G401 (cell line): ENCODE results near the gene PLEKHN1. TPM values are rescaled to one million over a fixed set of nuclear protein-coding genes. Genes with fewer than 3 reads are reported as not detected.
"Not testable (repeated sequence)": the region's sequence is repeated elsewhere in the genome, so short reads cannot be mapped to it uniquely, and the experiment has no call there.

ENCODE experiments used
- DNase-seq: peaks from one replicate; pipeline ENCODE4 v3.0.0-alpha.2; 2015; ENCODE audit warnings: low spot score
- in situ Hi-C: cut with HindIII; loops from 2 replicates; pipeline ENCODE4 v1.10.0; 2016; ENCODE audit warnings: low sequenced_read_pairs, mixed read lengths
- total RNA-seq: library from RNA; depleted of rRNA; stranded (reverse); fragments of >200 nt; shearing (Covaris generic); gene quantifications from 2 replicates; pipeline ENCODE4 v1.2.3, GENCODE V29; 2014

PLEKHN1 gene
- total RNA-seq, 1 experiment from 2014 or later, result 5.5 TPM

DNA sequence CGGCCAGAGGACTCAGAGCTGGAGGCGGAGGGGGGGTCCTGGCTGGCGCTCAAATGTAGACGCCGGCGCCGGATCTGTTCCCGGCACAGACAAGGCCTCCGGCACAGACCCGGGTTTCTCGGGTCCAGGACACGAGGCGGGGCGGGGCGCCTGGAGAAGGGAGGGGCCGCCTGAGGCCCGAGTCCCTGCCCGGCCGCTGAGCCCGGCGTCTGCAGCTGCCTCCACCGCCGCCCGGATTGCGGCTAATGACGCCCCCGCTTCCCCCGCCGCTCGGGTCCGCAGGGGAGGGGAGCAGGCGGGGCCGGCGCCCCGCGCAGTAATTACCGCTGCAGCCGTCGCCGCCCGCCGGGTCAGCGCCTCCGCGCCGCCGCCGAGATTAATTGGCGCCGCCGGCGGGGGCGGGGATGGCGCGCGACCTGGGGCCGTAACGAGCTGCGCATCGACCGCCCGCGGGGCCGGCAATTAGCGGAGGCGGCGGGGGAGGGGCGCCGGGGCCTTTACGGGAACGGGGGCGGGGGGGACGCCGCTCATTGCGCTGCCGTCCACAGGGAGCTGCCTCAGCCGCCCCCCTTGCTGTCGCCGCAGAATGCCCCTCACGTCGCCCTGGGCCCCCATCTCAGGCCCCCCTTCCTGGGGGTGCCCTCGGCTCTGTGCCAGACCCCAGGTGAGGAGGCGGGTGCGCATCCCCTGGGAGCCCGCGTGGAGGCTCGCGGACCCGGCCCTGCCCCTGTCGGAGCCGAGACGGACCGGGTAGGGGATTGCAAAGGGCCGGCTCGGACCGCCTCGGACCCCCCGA is 24.5 kb upstream of the PLEKHN1 start:
- in situ Hi-C loops, result no loop called here
- no peak for DNase-seq

DNA sequence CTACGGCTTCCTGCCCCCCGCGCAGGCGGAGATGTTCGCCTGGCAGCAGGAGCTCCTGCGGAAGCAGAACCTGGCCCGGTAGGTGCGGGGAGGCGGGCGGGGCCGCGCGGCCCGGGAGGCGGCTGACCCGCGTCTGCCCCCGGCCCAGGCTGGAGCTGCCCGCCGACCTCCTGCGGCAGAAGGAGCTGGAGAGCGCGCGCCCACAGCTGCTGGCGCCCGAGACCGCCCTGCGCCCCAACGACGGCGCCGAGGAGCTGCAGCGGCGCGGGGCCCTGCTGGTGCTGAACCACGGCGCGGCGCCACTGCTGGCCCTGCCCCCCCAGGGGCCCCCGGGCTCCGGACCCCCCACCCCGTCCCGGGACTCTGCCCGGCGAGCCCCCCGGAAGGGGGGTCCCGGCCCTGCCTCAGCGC is 23.9 kb upstream of the PLEKHN1 start:
- no peak for DNase-seq
- in situ Hi-C loops, result no loop called here

DNA sequence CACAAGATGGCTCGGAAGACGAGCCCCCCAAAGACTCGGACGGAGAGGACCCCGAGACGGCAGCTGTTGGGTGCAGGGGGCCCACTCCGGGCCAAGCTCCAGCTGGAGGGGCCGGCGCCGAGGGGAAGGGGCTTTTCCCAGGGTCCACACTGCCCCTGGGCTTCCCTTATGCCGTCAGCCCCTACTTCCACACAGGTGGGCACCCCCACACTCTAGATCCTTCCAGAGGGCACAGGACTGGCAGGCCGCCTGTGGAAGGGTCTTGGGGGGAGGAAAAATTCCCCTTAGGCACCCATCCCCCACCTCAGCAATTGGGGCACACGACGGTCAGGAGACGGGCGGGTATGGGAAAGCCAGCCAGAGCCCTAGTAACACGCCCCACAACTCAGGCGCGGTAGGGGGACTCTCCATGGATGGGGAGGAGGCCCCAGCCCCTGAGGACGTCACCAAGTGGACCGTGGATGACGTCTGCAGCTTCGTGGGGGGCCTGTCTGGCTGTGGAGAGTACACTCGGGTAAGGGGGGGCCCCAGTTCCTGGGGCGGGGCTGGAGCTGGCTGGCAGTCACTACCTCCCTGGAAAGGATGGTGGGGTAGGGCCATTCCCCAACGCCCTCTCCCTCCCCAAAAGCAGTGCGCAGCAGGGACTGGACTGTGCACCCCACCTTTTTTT is 23.3 kb upstream of the PLEKHN1 start:
- no peak for DNase-seq
- in situ Hi-C loops, result no loop called here

GRCh38 chr1:943545-944340 is 22.5 kb upstream of the PLEKHN1 start:
- in situ Hi-C loops, result no loop called here
- DNase-seq, result no peak

- no peak for DNase-seq
- in situ Hi-C loops, result no loop called here
Measured at GRCh38 chr1:944341-945325, 21.6 kb upstream of the PLEKHN1 start.

DNA sequence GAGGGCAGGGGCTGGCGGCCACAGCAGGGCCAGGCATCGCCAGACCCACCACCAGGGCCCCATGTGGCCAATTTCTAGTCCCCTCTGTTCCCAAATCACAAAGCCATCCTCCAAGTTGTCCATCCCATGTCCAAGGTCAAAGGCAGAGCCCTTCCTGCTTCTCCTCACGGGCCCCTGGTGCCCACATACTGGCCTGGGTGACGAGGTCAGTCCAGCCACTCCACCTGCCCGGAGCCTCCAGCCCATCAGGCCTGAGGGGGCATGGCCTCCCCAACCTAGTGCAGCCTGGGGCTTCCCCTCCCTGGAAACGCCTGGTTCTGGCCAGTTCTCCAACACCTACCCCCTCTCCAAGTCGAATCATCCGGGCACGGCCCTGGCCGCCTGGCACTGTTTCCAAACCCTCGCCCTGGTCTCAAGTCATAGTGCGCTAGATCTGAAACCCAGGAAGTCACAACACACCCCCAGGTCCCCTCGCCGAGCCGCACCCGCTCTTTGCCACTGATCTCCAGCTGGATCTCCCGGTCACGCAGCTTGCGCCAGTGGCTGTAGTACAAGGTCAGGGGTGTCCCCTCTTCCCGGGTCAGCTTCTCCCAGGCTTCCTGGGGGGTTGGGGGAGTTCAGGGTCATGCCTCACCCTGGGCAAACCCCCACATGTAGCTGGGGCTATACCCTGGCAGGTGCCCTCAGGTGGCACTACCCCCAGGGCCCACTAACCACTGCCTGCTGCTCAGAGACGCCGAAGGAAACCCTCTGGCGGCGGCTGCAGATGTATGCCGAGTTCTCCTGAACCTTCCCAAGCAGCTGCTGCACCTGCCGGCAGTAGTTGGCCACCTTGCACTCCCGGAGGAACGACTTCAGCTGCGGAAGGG is 20.4 kb upstream of the PLEKHN1 start:
- in situ Hi-C loops, result no loop called here
- no peak for DNase-seq

DNA sequence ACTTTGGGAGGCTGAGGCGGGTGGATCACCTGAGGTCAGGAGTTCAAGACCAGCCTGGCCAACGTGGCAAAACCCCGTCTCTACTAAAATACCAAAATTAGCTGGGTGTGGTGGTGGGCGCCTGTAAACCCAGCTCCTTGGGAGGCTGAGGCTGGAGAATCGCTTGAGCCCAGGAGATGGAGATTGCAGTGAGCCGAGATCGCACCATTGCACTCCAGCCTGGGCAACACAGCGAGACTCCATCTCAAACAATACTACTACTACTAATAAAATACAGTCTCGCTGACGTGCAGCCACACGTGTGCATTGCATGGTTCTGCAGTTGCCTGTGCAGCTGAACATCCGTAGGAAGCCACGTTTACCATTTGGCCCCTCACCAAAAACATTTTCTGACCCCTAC is 19.5 kb upstream of the PLEKHN1 start:
- in situ Hi-C loops, DNase-seq: not testable (repeated sequence)

DNA sequence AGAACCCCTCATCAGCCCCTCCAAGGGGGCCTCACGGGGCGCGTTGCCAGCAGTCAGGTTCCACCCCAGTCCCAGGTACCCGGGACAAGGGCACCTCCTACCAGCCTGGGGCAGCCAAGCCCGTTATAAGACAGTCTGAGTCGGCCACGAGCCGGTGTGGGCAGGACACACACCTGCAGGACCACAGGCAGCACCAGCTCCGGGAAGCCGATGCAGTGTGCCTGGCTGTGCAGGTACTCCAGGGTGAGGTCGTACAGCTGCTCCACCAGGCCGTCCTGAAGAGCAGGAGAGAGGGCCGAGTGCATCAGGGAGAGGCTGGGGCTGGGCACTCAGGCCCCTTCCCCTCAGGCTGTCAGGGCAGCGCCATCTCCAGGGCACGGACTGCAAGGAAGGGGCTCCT is 18.3 kb upstream of the PLEKHN1 start:
- in situ Hi-C loops, result no loop called here
- DNase-seq, result no peak

- no peak for DNase-seq
Measured at GRCh38 chr1:950268-950667, 16.0 kb upstream of the PLEKHN1 start.

GRCh38 chr1:950881-951280 is 15.4 kb upstream of the PLEKHN1 start:
- DNase-seq, result no peak

More at GRCh38 chr1:950268-950667, 16.0 kb upstream of the PLEKHN1 start:
- in situ Hi-C loops, result no loop called here

DNA sequence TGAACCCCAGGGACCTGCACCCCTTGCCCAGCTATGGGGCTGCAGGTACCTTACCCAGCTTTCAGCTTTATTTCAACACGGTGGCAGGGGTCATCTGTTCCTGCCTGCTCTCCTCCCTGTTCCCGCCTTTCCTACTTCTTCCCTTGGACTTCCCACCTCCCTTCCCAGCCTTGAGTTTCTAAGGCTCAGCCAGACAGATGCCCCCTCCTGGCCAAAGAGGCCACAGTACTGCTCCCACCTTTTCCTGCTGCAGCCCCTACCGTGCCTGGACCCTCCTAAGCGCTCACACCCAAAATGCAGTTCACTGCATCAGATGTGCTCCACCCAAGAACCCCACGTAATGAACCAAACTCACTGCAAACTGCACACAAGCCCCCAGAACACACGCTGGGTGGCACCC is 14.9 kb upstream of the PLEKHN1 start:
- in situ Hi-C loops, result no loop called here
- peak; percentile 23 for DNase-seq

More at GRCh38 chr1:950881-951280, 15.4 kb upstream of the PLEKHN1 start:
- in situ Hi-C loops, result no loop called here

GRCh38 chr1:952201-952600 is 14.1 kb upstream of the PLEKHN1 start:
- DNase-seq, result no peak
- in situ Hi-C loops, result no loop called here

DNA sequence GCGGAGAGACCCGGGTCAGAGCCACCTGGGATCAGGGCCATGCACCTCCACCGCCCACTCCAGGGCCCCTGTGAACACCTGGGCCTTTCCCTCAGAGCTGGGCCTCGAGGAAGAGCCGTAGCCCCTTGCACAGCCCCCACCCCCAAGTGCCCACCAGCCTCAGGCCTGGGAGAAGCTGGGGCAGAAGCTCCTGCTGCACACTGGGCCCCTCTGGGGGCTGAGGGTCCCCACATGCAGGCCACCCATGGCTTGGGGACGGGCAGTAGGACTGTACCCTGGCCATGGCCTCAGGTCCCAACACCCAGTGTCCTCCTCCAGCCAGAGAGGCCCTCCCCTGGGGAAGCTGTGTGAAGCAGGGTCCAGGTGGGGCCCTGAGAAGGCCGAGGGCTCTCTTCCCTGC is 13.7 kb upstream of the PLEKHN1 start:
- in situ Hi-C loops, result no loop called here
- no peak for DNase-seq

GRCh38 chr1:953524-954320 is 12.6 kb upstream of the PLEKHN1 start:
- no peak for DNase-seq
- in situ Hi-C loops, result no loop called here

DNA sequence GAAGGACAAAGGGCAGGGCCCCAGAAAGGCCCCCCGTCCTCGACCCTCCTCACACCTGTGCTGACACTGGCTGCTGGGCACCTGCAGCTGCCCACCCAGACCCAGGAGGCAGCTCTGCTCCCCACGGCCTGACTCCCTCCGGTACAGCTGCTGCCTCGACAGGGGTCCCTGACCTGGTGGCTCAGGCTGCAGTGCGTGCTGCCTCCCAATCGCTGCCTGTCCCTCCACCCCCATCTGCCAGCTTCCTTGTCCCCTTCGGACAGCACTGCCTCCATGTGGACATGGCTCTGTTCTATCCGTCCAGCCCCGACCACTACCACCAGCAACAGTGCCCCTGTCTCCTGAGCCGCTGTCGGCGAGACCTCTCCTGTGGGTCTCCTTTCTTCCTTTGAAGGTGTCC is 11.4 kb upstream of the PLEKHN1 start:
- in situ Hi-C loops, result no loop called here
- DNase-seq, result no peak

DNA sequence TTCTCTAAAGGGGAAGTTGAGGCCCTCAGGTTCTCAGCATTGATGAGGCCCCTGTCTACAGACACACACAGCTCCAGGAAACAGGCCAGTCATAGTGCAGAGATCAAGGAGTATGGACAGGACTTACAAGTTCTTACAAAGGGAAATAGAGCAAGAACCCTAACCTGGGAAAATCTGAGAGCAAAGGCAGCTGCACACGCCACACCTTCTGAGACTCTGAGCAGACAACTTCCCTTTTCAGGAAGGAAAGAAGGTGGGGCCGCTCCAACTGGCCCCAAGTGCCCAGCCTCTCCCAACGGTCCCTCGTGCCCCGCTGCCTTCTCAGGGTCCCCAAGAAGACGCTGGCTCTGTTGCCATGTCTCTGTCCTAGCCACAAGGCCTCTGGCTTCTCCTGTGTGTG is 10.8 kb upstream of the PLEKHN1 start:
- no peak for DNase-seq
- in situ Hi-C loops, result no loop called here

GRCh38 chr1:956636-957035 is 9.6 kb upstream of the PLEKHN1 start:
- in situ Hi-C loops, result no loop called here
- no peak for DNase-seq
